Measurements from ENCODE around the gene TLE3.

The TLE3 gene

GRCh38 chr15:70047386-70048197 lies 50.1 kb downstream of the TLE3 start:
- no peak for DNase-seq

DNA sequence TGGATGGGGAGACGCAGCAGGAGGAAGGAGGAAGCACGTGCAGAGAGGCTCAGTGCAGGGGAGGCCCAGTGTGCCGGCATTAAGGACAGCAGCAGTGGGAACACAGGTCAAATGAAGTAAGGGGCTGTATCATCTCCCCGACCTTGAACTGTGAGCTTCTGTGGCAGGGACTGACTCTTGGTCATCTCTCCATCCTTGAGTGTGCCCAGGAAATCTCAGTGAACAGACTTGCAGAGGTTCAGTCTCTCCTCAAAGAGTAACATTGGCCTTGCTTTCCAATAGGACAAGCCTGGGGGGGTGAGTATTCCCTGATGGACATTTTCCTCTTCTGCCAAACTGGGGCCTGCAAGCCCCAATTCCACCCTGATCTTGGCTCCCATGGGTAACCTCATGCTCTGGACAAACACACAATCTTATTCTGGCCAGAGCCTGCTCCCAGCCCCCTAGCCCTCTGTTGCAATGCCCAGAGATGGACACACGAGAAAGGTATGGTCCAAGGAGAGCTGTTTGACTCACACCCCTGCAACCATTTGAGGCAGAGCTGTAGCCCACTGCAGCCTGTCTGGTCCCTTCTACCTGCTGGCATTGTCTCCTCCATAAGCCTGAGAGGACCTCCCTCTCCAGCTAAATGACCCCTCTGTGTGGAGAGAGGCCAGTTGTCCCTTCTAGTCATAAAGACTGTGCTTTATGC lies 50.9 kb downstream of the TLE3 start:
- DNase-seq = no peak

DNA sequence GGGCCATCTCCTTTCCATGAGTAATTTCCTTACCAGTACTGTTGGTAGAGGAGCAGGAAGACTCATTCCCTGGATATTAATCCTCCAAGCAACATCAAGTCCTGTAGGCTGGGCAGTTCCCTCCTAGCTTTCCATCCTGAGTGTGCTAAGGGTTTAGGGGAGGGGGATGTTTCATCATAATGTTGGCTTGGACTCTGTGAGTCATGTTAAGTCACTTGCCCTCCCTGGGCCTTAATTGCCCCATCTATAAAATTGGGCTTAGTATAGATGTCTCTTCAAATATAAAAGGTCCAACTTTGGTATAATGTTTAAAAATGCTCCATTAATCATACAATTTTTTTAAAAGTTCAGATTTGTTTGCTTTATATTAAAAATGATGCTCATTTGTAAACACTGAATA lies 52.7 kb downstream of the TLE3 start:
- DNase-seq = no peak

GRCh38 chr15:70044168-70044567 lies 53.5 kb downstream of the TLE3 start:
- DNase-seq = no peak

DNA sequence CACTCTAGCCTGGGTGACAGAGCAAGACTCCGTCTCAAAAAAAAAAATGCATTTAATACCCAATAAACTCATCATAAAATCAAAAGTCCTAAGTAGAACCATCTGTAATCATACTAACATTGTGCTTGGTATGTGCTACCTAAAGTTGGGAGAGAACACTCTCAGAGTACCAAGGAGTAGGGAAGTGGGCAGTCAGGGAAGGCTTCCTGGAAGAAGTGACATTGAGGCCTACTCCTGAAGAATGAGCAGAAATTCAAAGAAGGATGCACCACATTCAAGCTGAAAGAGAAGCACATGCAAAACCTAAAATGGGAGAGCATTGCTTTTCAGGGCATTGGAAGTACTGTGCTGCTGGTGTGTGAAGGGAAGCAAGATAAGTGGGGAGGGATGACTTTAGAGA lies 54.1 kb downstream of the TLE3 start:
- no peak for DNase-seq

DNA sequence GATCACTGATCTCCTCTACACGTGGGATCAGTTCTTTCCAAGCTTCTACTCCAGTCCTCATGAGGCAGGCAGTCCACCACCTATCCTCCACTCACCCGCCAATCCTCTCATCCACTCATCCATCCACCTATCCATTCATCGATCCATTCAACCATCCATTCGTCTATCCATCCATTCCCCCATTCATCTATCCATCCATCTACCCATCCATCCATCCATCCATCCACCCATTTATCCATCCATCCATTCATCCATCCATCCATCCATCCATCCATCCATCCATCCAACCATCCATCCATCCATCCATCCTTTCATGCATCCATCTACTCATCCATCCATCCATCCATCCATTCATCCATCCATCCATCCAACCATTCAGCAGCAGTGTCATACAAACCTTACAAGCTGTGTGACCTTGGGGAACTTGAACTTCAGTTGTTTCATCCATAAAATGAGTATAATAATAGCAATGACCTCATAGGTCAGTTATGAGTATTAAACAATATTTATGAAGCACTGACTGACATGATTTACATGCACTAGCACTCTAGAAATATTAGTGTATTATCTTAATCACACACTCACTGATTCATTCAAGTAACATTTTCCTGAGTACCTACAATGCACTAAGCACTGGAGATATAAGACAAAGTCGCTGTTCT lies 55.0 kb downstream of the TLE3 start:
- DNase-seq = no peak

- DNase-seq = no peak
These were observed 57.8 kb downstream of the TLE3 start for GRCh38 chr15:70039917-70040316.

- DNase-seq = no peak
These were observed 58.9 kb downstream of the TLE3 start for GRCh38 chr15:70038730-70039392.

DNA sequence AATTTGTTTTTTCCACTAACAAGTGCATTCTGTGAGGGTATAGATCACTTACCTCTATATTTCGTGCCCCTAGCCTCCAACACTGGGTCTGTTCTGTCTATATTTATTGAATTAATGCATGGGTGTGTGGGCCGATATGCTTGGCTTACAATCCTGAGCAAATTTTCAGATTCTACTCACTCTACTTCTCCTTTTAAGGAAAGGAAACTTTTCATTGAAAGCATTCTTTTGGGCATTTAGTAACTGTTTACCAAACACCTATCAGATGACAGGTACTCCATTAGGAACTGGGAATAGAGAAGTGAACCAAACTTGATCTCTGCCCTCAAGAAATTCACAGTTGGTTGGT lies 60.5 kb downstream of the TLE3 start:
- no peak for DNase-seq

DNA sequence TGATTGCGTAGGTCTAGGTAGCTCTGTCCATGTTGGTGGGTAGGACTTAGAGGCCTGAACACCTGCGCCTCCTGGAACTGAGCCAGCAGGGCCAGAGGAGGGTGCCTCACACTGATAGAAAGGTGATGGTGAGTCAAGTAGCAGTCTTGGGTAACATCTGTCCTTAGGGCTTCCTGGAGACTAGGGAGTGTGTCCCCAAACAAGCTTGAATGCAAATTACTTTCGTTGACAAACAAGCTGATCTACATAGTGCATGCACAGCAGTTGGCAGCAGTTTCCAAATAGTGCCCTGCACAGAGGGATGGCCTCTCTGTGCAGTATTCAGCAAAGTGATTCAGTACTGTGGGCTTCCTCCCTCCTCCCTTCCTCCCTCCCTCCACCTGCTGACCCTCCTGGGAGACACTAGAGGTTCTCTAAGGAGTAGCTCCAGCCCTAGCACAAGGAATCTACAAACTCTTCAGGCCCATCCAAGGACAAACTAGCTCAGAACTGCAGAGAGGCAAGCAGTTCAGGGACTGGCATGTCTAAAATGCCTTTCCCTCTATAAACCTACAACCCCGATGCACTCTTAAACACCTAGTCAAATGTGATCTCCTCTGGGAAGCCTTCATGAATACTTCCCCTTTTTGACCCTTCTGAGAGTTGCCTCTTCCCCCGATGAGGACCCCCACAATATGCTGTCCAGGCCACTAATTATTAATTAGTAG lies 61.0 kb downstream of the TLE3 start:
- no peak for DNase-seq

DNA sequence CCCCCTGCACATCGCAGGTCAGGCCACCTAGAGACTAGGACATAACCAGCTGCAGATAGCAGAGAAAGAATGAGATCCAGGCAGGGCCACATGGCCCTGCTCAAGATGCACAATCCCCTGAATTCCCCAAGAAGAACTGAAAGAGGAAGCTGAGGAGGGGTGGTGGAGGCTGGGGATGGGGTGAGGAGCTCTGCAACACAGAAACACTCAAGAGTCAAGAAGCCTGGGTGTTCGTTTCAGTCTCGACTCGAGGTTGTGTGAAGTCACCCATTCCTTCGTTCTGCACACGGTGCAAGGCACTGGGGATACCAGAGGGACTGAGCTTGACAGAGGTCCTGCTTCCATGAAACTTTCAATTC lies 62.0 kb downstream of the TLE3 start:
- no peak for DNase-seq

GRCh38 chr15:70035051-70035718 lies 62.5 kb downstream of the TLE3 start:
- no peak for DNase-seq

DNA sequence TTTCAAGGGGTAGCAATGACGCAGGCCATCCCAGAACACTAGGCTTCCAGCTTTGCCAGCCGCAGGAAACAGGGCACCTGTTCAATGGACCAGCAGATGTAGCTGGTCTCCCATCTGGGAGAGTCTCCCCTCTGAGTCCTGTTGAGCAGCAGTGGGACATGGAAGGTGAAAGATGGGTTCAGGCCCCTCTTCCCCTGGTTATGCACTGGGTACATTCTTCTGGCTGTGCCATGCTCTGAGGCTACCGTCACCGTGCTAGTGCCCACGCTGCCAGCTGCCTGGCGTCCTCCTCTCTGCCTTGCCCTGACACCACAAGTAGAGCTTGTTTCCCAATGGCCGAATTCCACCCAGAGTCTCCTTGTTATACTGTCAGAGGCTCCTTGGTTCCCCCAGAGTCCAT lies 63.1 kb downstream of the TLE3 start:
- no peak for DNase-seq

DNA sequence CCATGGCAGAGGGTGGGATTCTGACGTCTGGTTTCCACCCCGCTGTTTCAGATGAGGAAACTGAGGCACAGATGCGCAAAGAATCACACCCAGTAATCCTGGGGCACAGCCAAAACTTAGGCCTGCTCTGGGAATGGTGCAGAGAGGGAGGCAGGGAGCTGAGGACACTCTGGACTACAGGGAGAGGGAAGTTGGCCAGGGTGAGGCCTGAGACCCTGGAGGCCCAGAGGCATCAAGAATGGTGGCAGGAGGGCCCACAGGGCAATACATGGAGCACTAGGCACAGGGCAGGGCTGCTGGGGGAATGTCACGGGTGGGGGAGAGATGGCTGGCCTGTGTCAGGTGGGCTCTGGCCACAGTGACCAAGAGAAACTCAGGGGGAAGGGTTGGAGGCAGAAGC lies 63.6 kb downstream of the TLE3 start:
- no peak for DNase-seq

DNA sequence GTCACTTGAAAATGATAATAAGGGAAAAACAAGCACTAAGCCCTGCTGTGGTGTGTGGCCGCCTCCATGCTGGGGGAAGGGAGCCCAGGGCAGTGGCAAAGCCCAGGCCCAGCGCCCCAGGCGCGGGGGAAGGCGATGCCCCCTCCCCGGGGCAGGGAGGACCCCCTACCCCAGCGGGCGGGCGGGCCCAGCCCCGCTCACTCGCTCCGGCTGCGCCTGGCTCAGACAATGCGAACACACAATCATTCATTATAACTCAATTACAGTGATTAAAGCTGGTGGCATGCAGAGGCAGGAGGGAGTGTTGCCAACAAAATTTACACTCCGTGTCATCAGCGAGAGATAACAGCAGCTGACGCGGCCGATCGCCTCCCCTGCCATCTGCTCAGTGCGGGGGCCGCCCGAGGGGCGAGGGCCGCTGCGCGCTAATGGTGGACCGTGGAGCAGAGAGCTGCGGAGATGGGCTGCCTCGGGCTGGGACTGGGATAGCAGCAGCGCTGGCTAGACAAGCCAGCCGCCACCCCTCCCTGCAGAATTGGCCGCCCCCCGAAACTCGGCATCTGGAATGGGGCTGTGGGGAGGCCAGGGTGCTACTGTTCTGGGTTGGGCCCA lies 64.1 kb downstream of the TLE3 start:
- no peak for DNase-seq

DNA sequence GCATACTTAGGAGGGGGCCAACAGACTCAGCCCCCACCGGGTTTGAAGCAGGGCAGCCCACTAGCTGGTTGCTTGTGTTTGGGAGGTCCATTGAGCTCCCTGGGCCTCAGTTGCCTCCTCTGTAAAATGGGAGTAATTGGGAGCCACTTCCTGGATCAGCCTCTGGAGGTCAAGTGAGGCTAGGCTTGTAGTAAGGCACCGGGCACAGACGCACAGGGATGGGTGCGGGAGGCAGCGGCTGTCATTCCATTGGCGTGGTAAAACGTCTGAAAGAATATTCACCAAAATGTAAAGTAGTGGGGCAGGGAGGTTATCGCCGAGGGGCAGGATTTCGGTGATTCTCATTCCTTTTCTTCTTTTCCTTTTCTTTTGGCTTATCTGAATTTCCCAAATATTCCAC lies 64.6 kb downstream of the TLE3 start:
- no peak for DNase-seq

DNA sequence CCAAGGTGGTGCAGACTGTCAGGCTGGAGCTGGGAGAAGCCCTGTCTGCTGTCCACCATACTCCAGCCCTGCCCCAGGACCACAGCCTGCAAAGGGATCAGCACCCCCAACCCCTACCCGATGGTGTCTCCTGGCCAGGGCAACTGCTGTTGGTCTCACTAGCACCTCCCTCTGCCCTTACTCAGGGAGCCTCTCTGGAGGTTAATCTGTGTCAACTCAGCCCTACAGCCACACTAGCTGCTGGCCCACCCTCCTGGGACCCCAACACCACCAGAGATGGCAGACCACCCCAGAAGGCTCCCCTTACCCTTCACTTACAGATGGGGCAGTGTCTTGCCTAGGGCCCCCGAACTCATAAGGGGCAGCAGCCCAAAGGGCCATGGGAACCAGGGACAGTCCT lies 65.2 kb downstream of the TLE3 start:
- no peak for DNase-seq

DNA sequence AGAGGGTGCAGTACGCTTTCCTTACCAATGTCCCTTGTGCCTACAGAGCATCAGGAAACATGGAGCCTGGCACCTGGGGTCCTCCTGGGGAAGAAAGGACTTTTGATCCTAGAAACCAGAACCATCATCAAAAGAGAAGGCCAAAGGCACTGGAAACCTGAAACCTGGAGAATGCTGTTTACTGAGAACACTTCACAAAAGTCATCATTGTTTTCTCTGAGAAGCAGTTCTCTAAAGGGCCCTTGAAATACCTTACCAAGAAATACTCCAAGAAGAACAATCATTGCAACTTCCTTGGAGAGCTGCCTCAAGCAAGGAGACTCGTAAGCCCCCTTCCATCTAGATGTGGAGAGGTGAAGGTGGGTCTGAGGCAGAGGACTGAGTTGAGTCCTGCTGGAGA lies 66.0 kb downstream of the TLE3 start:
- no peak for DNase-seq

DNA sequence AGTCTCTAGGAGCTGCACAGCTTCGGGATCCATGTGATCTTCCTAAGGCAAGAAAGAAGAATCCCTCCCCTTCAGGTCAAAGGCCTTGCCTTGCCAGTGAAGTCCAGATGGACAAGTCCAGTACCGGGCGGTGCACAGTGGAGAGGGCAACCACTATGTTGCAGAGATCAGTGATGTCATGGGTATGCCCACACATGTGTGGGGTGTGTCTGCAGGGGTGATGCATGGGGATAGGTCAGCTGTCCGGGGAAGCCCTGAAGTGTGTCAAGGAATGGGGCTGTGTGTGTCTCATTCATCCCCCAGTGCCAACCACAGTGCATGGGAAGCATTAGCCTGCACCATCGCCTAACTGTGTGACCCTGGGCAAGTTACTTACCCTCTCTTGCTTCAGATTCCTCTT lies 66.5 kb downstream of the TLE3 start:
- no peak for DNase-seq

DNA sequence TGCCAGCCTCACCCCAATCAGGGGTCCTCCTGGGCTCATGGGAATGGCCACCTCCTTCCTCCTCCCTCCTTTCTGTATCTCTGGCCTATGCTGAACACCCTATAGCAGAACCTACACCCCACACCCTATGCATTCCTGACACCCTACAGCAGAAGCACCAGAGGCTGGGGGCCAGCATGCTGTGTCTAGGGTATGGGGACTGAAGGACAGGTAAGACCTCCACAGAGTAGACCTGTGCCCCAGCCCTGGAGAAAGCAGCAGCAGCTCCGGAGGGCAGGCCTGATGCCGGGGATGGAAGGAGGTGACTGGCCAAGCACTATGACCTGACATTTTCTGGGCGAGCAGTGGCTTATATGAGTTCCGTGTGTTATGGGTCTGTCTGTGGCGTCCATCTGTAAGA lies 66.9 kb downstream of the TLE3 start:
- no peak for DNase-seq

DNA sequence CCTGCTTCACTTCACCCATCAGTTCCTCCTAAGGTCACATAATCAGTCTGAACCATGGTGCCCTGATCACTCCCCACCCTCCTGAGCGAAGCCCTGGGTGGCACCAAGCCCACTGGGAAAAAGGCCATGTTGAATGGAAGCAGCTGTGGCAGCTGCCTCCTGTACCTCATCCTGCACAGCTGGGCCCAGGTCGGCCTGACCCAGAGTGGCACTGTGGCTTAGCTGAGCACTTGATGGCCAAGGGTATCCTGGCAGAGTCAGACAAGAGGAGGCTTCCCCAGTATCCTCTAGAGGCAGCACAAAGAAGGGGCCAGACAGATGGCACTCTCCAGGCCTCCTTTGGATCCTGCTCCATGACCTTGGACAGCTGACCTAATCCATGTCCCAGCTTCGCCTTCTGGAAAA lies 68.4 kb downstream of the TLE3 start:
- no peak for DNase-seq

DNA sequence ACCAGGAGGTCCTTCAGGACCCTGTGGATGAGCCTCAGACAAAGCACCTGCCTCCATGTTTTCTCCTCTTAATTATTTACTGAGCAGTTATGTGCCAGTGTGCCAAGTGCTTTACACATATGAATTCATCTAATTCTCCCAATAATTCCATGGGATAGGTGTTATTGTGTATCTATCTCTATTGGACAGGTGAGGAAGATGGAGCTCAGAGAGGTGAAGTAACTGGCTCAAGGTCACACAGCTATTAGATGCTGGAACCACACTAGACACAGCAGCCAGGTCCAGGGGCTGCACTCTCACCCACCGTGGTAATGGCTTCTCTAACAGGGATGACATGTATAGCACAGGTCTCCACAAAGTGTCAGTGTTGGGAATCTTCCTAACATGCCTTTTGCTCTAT lies 70.2 kb downstream of the TLE3 start:
- DNase-seq = no peak
